H9 (cell line): Measurements from ENCODE around the gene MYBBP1A. TPM values are rescaled to one million over a fixed set of nuclear protein-coding genes. Genes with fewer than 3 reads are reported as not detected.
A peak's percentile ranks its signal among the peaks of the same experiment; 100 is the strongest.

Experiments used
- DNase-seq: peaks from one replicate; pipeline ENCODE4 v3.0.0-alpha.2; 2017
- H2AFZ ChIP-seq: one replicate; pipeline ENCODE4 v1.6.1; 2013; ENCODE audit warnings: mild to moderate bottlenecking, low read length, control low read depth, moderate library complexity
- H2AK5ac ChIP-seq: 2 replicates; pipeline ENCODE4 v1.6.1; 2013; ENCODE audit warnings: low read length, control low read depth, mixed read lengths; ENCODE audit not compliant: insufficient read length
- H2BK120ac ChIP-seq: one replicate; pipeline ENCODE4 v1.6.1; 2013; ENCODE audit warnings: low read depth, mild to moderate bottlenecking, low read length, control low read depth, inconsistent platforms; ENCODE audit not compliant: poor library complexity, severe bottlenecking
- H2BK12ac ChIP-seq: 2 replicates; pipeline ENCODE4 v1.6.1; 2013; ENCODE audit warnings: low read length, control low read depth, mixed read lengths, low read depth; ENCODE audit not compliant: insufficient read length
- H2BK15ac ChIP-seq: 2 replicates; pipeline ENCODE4 v1.6.1; 2013; ENCODE audit warnings: low read depth, low read length, control low read depth
- H2BK20ac ChIP-seq: one replicate; pipeline ENCODE4 v1.6.1; 2013; ENCODE audit warnings: low read depth, mild to moderate bottlenecking, low read length, control low read depth, inconsistent platforms; ENCODE audit not compliant: poor library complexity, severe bottlenecking
- H2BK5ac ChIP-seq: 2 replicates; pipeline ENCODE4 v1.6.1; 2013; ENCODE audit warnings: low read length, control low read depth, mixed read lengths; ENCODE audit not compliant: insufficient read length
- H3K14ac ChIP-seq: 2 replicates; pipeline ENCODE4 v1.6.1; 2013; ENCODE audit warnings: low read length, control low read depth; ENCODE audit not compliant: insufficient read depth
- H3K18ac ChIP-seq: 2 replicates; pipeline ENCODE4 v1.6.1; 2013; ENCODE audit warnings: low read depth, mild to moderate bottlenecking, mixed read lengths, low read length, control low read depth; ENCODE audit not compliant: insufficient read length
- H3K23ac ChIP-seq: 2 replicates; pipeline ENCODE4 v1.6.1; 2013; ENCODE audit warnings: low read length, control low read depth, mixed read lengths, low read depth; ENCODE audit not compliant: insufficient read length
- H3K23me2 ChIP-seq: 2 replicates; pipeline ENCODE4 v1.6.1; 2013; ENCODE audit warnings: low read depth, mild to moderate bottlenecking, mixed read lengths, low read length, control low read depth; ENCODE audit not compliant: insufficient read length, poor library complexity, severe bottlenecking
- H3K27ac ChIP-seq: 2 replicates; pipeline ENCODE4 v1.5.1; 2013; ENCODE audit warnings: low read length, control low read depth, mixed read lengths, low read depth; ENCODE audit not compliant: insufficient read length
- H3K27me3 ChIP-seq: 2 replicates; pipeline ENCODE4 v1.6.1; 2013; ENCODE audit warnings: low read length, control low read depth, inconsistent platforms; ENCODE audit not compliant: insufficient read depth
- H3K4ac ChIP-seq: 2 replicates; pipeline ENCODE4 v1.6.1; 2013; ENCODE audit warnings: low read depth, mild to moderate bottlenecking, control low read depth, inconsistent platforms, low read length, moderate library complexity
- H3K4me1 ChIP-seq: 2 replicates; pipeline ENCODE4 v1.6.1; 2013; ENCODE audit warnings: low read length, control low read depth, inconsistent platforms; ENCODE audit not compliant: insufficient read depth
- H3K4me2 ChIP-seq: 2 replicates; pipeline ENCODE4 v1.6.1; 2013; ENCODE audit warnings: low read length, control low read depth, mixed read lengths; ENCODE audit not compliant: insufficient read length, insufficient read depth
- H3K56ac ChIP-seq: 2 replicates; pipeline ENCODE4 v1.6.1; 2013; ENCODE audit warnings: low read depth, mild to moderate bottlenecking, mixed read lengths, low read length, control low read depth; ENCODE audit not compliant: insufficient read length
- H3K79me1 ChIP-seq: 2 replicates; pipeline ENCODE4 v1.6.1; 2013; ENCODE audit warnings: low read depth, mild to moderate bottlenecking, moderate library complexity, low read length, control low read depth, inconsistent platforms; ENCODE audit not compliant: insufficient read depth, poor library complexity, severe bottlenecking
- H3K79me2 ChIP-seq: 2 replicates; pipeline ENCODE4 v1.6.1; 2013; ENCODE audit warnings: low read length, control low read depth, inconsistent platforms; ENCODE audit not compliant: insufficient read depth
- H3K9ac ChIP-seq: 2 replicates; pipeline ENCODE4 v1.6.1; 2013; ENCODE audit warnings: low read length, control low read depth, mixed read lengths; ENCODE audit not compliant: insufficient read length; ENCODE audit errors: extremely low read depth
- H3K9me3 ChIP-seq: one replicate; pipeline ENCODE4 v1.6.1; 2013; ENCODE audit warnings: low read depth, low read length, inconsistent platforms; ENCODE audit not compliant: control insufficient read depth
- H3T11ph ChIP-seq: one replicate; pipeline ENCODE4 v1.6.1; 2013; ENCODE audit warnings: mild to moderate bottlenecking, low read length, control low read depth, inconsistent platforms
- H4K20me1 ChIP-seq: one replicate; pipeline ENCODE4 v1.6.1; 2013; ENCODE audit not compliant: control insufficient read depth, insufficient read length, insufficient read depth
- H4K5ac ChIP-seq: 2 replicates; pipeline ENCODE4 v1.6.1; 2013; ENCODE audit warnings: low read depth, mild to moderate bottlenecking, mixed read lengths, low read length, control low read depth; ENCODE audit not compliant: insufficient read length
- H4K8ac ChIP-seq: replicated peaks from 2 replicates; pipeline ENCODE4 v1.6.1; 2013; ENCODE audit warnings: low read length, control low read depth, mixed read lengths, low read depth; ENCODE audit not compliant: insufficient read length
- H4K91ac ChIP-seq: 2 replicates; pipeline ENCODE4 v1.6.1; 2013; ENCODE audit warnings: low read depth, mild to moderate bottlenecking, moderate library complexity, mixed read lengths, low read length, control low read depth; ENCODE audit not compliant: insufficient read length
- H3K27ac Mint-ChIP-seq, 3 experiments: 2 replicates in 2 of 3; 3 replicates in 1 of 3; pipeline ENCODE4 v1.8.0; 2020 to 2021; ENCODE audit warnings: mixed read lengths in 3 of 3, mild to moderate bottlenecking in 1 of 3, moderate library complexity in 1 of 3
- H3K27me3 Mint-ChIP-seq: 2 replicates; pipeline ENCODE4 v1.8.0; 2021; ENCODE audit warnings: low read depth, mild to moderate bottlenecking, moderate library complexity, mixed read lengths
- H3K36me3 Mint-ChIP-seq, 3 experiments: 2 replicates in 2 of 3; 3 replicates in 1 of 3; pipeline ENCODE4 v1.8.0; 2020 to 2021; ENCODE audit warnings: low read depth in 3 of 3, mixed read lengths in 3 of 3; ENCODE audit not compliant: insufficient read depth in 1 of 3
- H3K4me1 Mint-ChIP-seq, 2 experiments: 2 replicates each; pipeline ENCODE4 v1.8.0; 2020; ENCODE audit warnings: mixed read lengths in 2 of 2
- H3K4me3 Mint-ChIP-seq, 2 experiments: 2 replicates in 1 of 2; 3 replicates in 1 of 2; pipeline ENCODE4 v1.8.0; 2020 to 2021; ENCODE audit warnings: mild to moderate bottlenecking in 2 of 2, mixed read lengths in 2 of 2, moderate library complexity in 1 of 2
- H3K9me3 Mint-ChIP-seq, 2 experiments: 2 replicates in 1 of 2; 3 replicates in 1 of 2; pipeline ENCODE4 v1.8.0; 2020; ENCODE audit warnings: mild to moderate bottlenecking in 2 of 2, mixed read lengths in 2 of 2, moderate library complexity in 1 of 2
- CTCF ChIP-seq: fragments of 200-600 bp; sonication (generic); conservative IDR thresholded peaks from 3 replicates; pipeline ENCODE4 v1.8.0; 2021; ENCODE audit warnings: antibody characterized with exemption, mild to moderate bottlenecking
- WGBS: extraction: QIAGEN DNeasy Blood & Tissue Kit; methylation state at CpG from one replicate; pipeline ENCODE4 v1.1.7; 2013; ENCODE audit warnings: missing lambda C conversion rate, low lambda C conversion rate, mixed read lengths; ENCODE audit not compliant: insufficient read length; ENCODE audit errors: extremely low coverage; 5-methylcytosine and 5-hydroxymethylcytosine counted together
- total RNA-seq: library from RNA; stranded (reverse); gene quantifications from 2 replicates; pipeline ENCODE4 v1.2.1, GENCODE V29; 2021

MYBBP1A gene
- total RNA-seq, 1 experiment from 2014 or later = 181 TPM

DNA sequence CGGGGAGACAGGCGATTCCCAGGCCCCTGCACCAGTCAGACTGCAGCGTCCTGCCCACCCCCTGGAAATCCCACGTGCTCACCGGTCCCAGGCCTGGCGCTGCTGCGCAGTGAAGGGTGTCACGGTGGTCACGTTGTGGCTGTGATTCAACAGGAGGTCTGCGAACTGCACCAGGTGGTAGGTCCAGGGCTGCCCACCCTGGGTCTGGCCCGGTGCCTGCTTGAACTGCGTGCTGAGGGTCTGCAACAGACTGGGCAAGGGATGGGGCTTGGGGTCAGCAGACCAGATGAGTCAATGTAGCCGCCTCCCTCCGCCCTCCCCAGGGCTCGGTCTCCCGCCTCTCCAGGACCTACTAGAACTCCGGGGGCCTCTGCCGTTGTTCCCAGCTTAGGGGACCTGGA is 7.1 kb downstream of the MYBBP1A start:
- DNase-seq = peak; percentile 32
- Histone ChIP-seq H2BK120ac (no peak overlapping the region), H3K79me1 (no peaks in the 10 kb centered on the region), H3K4ac (no peak overlapping the region), H3K9ac (no peak overlapping the region), H3T11ph (no peak overlapping the region), H3K18ac (no peak overlapping the region), H3K23ac (no peak overlapping the region), H3K4me1 (no peaks in the 10 kb centered on the region), H4K20me1 (peaks cover 3% of the 10 kb centered on the region), H2BK15ac (no peak overlapping the region), H4K8ac (no peak overlapping the region), H2AK5ac (no peak overlapping the region), H3K9me3 (no peaks in the 10 kb centered on the region), H4K5ac (no peak overlapping the region), H3K27me3 (no peaks in the 10 kb centered on the region), H3K23me2 (no peaks in the 10 kb centered on the region), H3K56ac (no peak overlapping the region), H2BK12ac (no peak overlapping the region), H3K4me2 (no peak overlapping the region), H3K27ac (no peak overlapping the region), H3K14ac (no peak overlapping the region), H2AFZ (no peak overlapping the region), H3K79me2 (no peaks in the 10 kb centered on the region), H2BK5ac (no peak overlapping the region), H4K91ac (no peak overlapping the region), H2BK20ac (no peak overlapping the region)
- no CpG with 5 or more reads among the region's 18 CpGs for WGBS
- Mint-ChIP-seq H3K36me3 (peaks cover 42 to 86% (median 75%) of the 10 kb centered on the region in 3 experiments; a peak in 6 of 7 replicates), H3K9me3 (no peaks in the 10 kb centered on the region), H3K4me1 (peaks cover 0 to 2% of the 10 kb centered on the region in 2 experiments; a peak in 2 of 4 replicates), H3K4me3 (no peak overlapping the region), H3K27me3 (no peaks in the 10 kb centered on the region), H3K27ac (peak overlapping the region in 1 of 3 experiments; percentile 53; a peak in 1 of 7 replicates)
- no peak for TF ChIP-seq CTCF
